Loucy (cell line): ENCODE measurements around the gene MPG.
"Not testable (repeated sequence)": the region's sequence is repeated elsewhere in the genome, so short reads cannot be mapped to it uniquely, and the experiment has no call there.

ENCODE experiments used
- H2AFZ ChIP-seq: fragments of 200-600 bp; sonication (generic); 2 replicates; pipeline ENCODE4 v1.6.0; 2016; ENCODE audit warnings: antibody characterized with exemption, mild to moderate bottlenecking, low read length, moderate library complexity
- H3F3A ChIP-seq: fragments of 200-600 bp; 2 replicates; pipeline ENCODE4 v1.6.0; 2016; ENCODE audit warnings: antibody characterized with exemption, low read depth, mild to moderate bottlenecking
- H3K27me3 ChIP-seq: fragments of 200-600 bp; sonication (generic); 2 replicates; pipeline ENCODE4 v1.6.1; 2014; ENCODE audit warnings: low read length, mild to moderate bottlenecking; ENCODE audit not compliant: insufficient read depth, poor library complexity, severe bottlenecking
- H3K36me3 ChIP-seq: fragments of 200-600 bp; sonication (generic); 2 replicates; pipeline ENCODE4 v1.6.1; 2016; ENCODE audit warnings: low read length; ENCODE audit not compliant: insufficient read depth
- H3K4me1 ChIP-seq: fragments of 200-600 bp; sonication (generic); 2 replicates; pipeline ENCODE4 v1.5.1; 2014; ENCODE audit warnings: low read length, mild to moderate bottlenecking; ENCODE audit not compliant: insufficient read depth, poor library complexity, severe bottlenecking
- H3K4me2 ChIP-seq: fragments of 200-600 bp; sonication (generic); 2 replicates; pipeline ENCODE4 v1.6.0; 2014; ENCODE audit warnings: antibody characterized with exemption, low read length, low read depth, mild to moderate bottlenecking; ENCODE audit not compliant: poor library complexity, severe bottlenecking
- H3K4me3 ChIP-seq: fragments of 200-600 bp; sonication (generic); 2 replicates; pipeline ENCODE4 v1.5.1; 2014; ENCODE audit warnings: low read length, mild to moderate bottlenecking, mixed read lengths; ENCODE audit not compliant: poor library complexity, severe bottlenecking
- H3K79me2 ChIP-seq: fragments of 200-600 bp; sonication (generic); 2 replicates; pipeline ENCODE4 v1.6.1; 2014; ENCODE audit warnings: low read length; ENCODE audit not compliant: insufficient read depth
- H3K9ac ChIP-seq: fragments of 200-600 bp; sonication (generic); 2 replicates; pipeline ENCODE4 v1.6.0; 2014; ENCODE audit warnings: mild to moderate bottlenecking, low read depth, low read length, moderate library complexity; ENCODE audit not compliant: poor library complexity, severe bottlenecking
- H3K9me2 ChIP-seq: fragments of 200-600 bp; sonication (generic); replicated peaks from 2 replicates; pipeline ENCODE4 v1.6.1; 2016; ENCODE audit warnings: low read depth, low read length, mixed read lengths
- H3K9me3 ChIP-seq: fragments of 200-600 bp; sonication (generic); 2 replicates; pipeline ENCODE4 v1.6.1; 2014; ENCODE audit warnings: mild to moderate bottlenecking, antibody characterized with exemption, low read length, low read depth; ENCODE audit not compliant: insufficient read depth
- H4K20me1 ChIP-seq: fragments of 200-600 bp; sonication (generic); 2 replicates; pipeline ENCODE4 v1.6.0; 2014; ENCODE audit warnings: antibody characterized with exemption, low read length, mild to moderate bottlenecking; ENCODE audit not compliant: insufficient read depth, poor library complexity, severe bottlenecking
- CTCF ChIP-seq: fragments of 200-600 bp; sonication (generic); conservative IDR thresholded peaks from 2 replicates; pipeline ENCODE4 v1.5.1; 2014; ENCODE audit warnings: mild to moderate bottlenecking, antibody characterized with exemption, low read length
- EZH2phosphoT487 ChIP-seq: fragments of 200-600 bp; IDR thresholded peaks from 2 replicates; pipeline ENCODE4 v1.6.1; 2018; ENCODE audit warnings: antibody characterized with exemption, mild to moderate bottlenecking, moderate library complexity, borderline replicate concordance

Gene MPG

GRCh38 chr16:120756-121155 lies 42.7 kb downstream of the MPG start:
- H3K36me3 ChIP-seq = no peaks in the 10 kb centered on the region
- H3K27me3 ChIP-seq = no peaks in the 10 kb centered on the region
- H3F3A ChIP-seq = no peaks in the 10 kb centered on the region
- TF ChIP-seq EZH2phosphoT487 = no peak
- TF ChIP-seq CTCF = no peak
- no peak overlapping the region for H2AFZ ChIP-seq
- H3K9me3 ChIP-seq = no peaks in the 10 kb centered on the region
- H3K4me1 ChIP-seq = peaks cover 14% of the 10 kb centered on the region
- H3K4me2 ChIP-seq = no peak overlapping the region
- no peaks in the 10 kb centered on the region for H3K79me2 ChIP-seq
- H3K4me3 ChIP-seq = no peak overlapping the region
- no peak overlapping the region for H3K9ac ChIP-seq
- H3K9me2 ChIP-seq = no peaks in the 10 kb centered on the region
- no peaks in the 10 kb centered on the region for H4K20me1 ChIP-seq

GRCh38 chr16:122361-122760 lies 44.3 kb downstream of the MPG start:
- Histone ChIP-seq H3K4me2 (no peak overlapping the region), H3K79me2 (no peaks in the 10 kb centered on the region), H3K4me1 (peaks cover 13% of the 10 kb centered on the region), H3K27me3 (no peaks in the 10 kb centered on the region), H3K4me3 (no peak overlapping the region), H3K36me3 (no peaks in the 10 kb centered on the region), H2AFZ (no peak overlapping the region), H3K9me3 (no peaks in the 10 kb centered on the region), H3F3A (no peaks in the 10 kb centered on the region), H3K9me2 (no peaks in the 10 kb centered on the region), H4K20me1 (no peaks in the 10 kb centered on the region), H3K9ac (no peak overlapping the region)
- TF ChIP-seq CTCF = no peak

GRCh38 chr16:123558-124350 lies 45.7 kb downstream of the MPG start:
- not testable (repeated sequence) for H3K79me2 ChIP-seq, H3K4me3 ChIP-seq, H3K27me3 ChIP-seq, H3K4me2 ChIP-seq, H3K9me3 ChIP-seq, H3K9ac ChIP-seq, H2AFZ ChIP-seq, H4K20me1 ChIP-seq, H3K9me2 ChIP-seq, H3F3A ChIP-seq, H3K36me3 ChIP-seq, H3K4me1 ChIP-seq

GRCh38 chr16:125011-125410 lies 47.0 kb downstream of the MPG start:
- Histone ChIP-seq H3F3A (no peaks in the 10 kb centered on the region), H3K27me3 (no peaks in the 10 kb centered on the region), H4K20me1 (no peaks in the 10 kb centered on the region), H3K36me3 (no peaks in the 10 kb centered on the region), H2AFZ (no peak overlapping the region), H3K4me3 (no peak overlapping the region), H3K4me1 (peaks cover 14% of the 10 kb centered on the region), H3K79me2 (no peaks in the 10 kb centered on the region), H3K9ac (no peak overlapping the region), H3K9me2 (no peaks in the 10 kb centered on the region), H3K4me2 (no peak overlapping the region), H3K9me3 (no peaks in the 10 kb centered on the region)
- TF ChIP-seq EZH2phosphoT487 (no peak), CTCF (no peak)
